Measurements from ENCODE around the gene CSRNP3.

CSRNP3 gene

GRCh38 chr2:165432234-165432966 lies 37.1 kb upstream of the CSRNP3 start:
- H3K27ac ChIP-seq: no peak overlapping the region
- no peak for TF ChIP-seq ZFX (IDR thresholded peaks at IDR 0.05; ENCODE audit: borderline replicate concordance)
- TF ChIP-seq, protein P1, sequence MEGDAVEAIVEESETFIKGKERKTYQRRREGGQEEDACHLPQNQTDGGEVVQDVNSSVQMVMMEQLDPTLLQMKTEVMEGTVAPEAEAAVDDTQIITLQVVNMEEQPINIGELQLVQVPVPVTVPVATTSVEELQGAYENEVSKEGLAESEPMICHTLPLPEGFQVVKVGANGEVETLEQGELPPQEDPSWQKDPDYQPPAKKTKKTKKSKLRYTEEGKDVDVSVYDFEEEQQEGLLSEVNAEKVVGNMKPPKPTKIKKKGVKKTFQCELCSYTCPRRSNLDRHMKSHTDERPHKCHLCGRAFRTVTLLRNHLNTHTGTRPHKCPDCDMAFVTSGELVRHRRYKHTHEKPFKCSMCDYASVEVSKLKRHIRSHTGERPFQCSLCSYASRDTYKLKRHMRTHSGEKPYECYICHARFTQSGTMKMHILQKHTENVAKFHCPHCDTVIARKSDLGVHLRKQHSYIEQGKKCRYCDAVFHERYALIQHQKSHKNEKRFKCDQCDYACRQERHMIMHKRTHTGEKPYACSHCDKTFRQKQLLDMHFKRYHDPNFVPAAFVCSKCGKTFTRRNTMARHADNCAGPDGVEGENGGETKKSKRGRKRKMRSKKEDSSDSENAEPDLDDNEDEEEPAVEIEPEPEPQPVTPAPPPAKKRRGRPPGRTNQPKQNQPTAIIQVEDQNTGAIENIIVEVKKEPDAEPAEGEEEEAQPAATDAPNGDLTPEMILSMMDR (IDR thresholded peaks at IDR 0.05): no peak

GRCh38 chr2:165434865-165435496 lies 34.5 kb upstream of the CSRNP3 start:
- TF ChIP-seq ZFX (IDR thresholded peaks at IDR 0.05; ENCODE audit: borderline replicate concordance): no peak
- TF ChIP-seq, protein P1 (IDR thresholded peaks at IDR 0.05): no peak
- no peak overlapping the region for H3K27ac ChIP-seq

GRCh38 chr2:165435611-165436010 lies 33.9 kb upstream of the CSRNP3 start:
- TF ChIP-seq, protein P1 (IDR thresholded peaks at IDR 0.05): no peak
- TF ChIP-seq ZFX (IDR thresholded peaks at IDR 0.05; ENCODE audit: borderline replicate concordance): no peak
- no peak overlapping the region for H3K27ac ChIP-seq

GRCh38 chr2:165436559-165436958 lies 32.9 kb upstream of the CSRNP3 start:
- TF ChIP-seq, protein P1 (IDR thresholded peaks at IDR 0.05): no peak
- no peak for TF ChIP-seq ZFX (IDR thresholded peaks at IDR 0.05; ENCODE audit: borderline replicate concordance)
- H3K27ac ChIP-seq: no peak overlapping the region

GRCh38 chr2:165440367-165440766 lies 29.1 kb upstream of the CSRNP3 start:
- TF ChIP-seq ZFX (IDR thresholded peaks at IDR 0.05; ENCODE audit: borderline replicate concordance): no peak
- TF ChIP-seq, protein P1 (IDR thresholded peaks at IDR 0.05): no peak
- no peak overlapping the region for H3K27ac ChIP-seq

- TF ChIP-seq, protein P1 (IDR thresholded peaks at IDR 0.05): no peak
- no peak for TF ChIP-seq ZFX (IDR thresholded peaks at IDR 0.05; ENCODE audit: borderline replicate concordance)
- H3K27ac ChIP-seq: no peak overlapping the region
Observed at GRCh38 chr2:165443511-165443910, 26.0 kb upstream of the CSRNP3 start.

- H3K27ac ChIP-seq: no peak overlapping the region
- no peak for TF ChIP-seq ZFX (IDR thresholded peaks at IDR 0.05; ENCODE audit: borderline replicate concordance)
- TF ChIP-seq, protein P1 (IDR thresholded peaks at IDR 0.05): no peak
Observed at GRCh38 chr2:165448406-165448805, 21.1 kb upstream of the CSRNP3 start.

Measured in 22Rv1 (cell line).